ENCODE data around the gene TAC4. TPM values are rescaled to one million over a fixed set of nuclear protein-coding genes. Genes with fewer than 3 reads are reported as not detected.

TAC4 gene
- total RNA-seq, 1 experiment from 2014 or later, result not detected

GRCh38 chr17:49814781-49815529 is 32.9 kb downstream of the TAC4 start:
- no peak for DNase-seq (ENCODE audit: low read depth)

GRCh38 chr17:49809056-49809455 is 38.8 kb downstream of the TAC4 start:
- no peak for DNase-seq (ENCODE audit: low read depth)

- no peak for DNase-seq (ENCODE audit: low read depth)
Observed at GRCh38 chr17:49798738-49799137, 49.1 kb downstream of the TAC4 start.

GRCh38 chr17:49798182-49798581 is 49.7 kb downstream of the TAC4 start:
- DNase-seq (ENCODE audit: low read depth), result no peak

GRCh38 chr17:49795372-49795771 is 52.5 kb downstream of the TAC4 start:
- DNase-seq (ENCODE audit: low read depth), result no peak

GRCh38 chr17:49793309-49793708 is 54.6 kb downstream of the TAC4 start:
- DNase-seq (ENCODE audit: low read depth), result no peak

- DNase-seq (ENCODE audit: low read depth), result no peak
Observed at GRCh38 chr17:49789243-49789578, 58.7 kb downstream of the TAC4 start.

GRCh38 chr17:49788478-49789242 is 59.2 kb downstream of the TAC4 start, which contains the start of gene KAT7:
TSS of gene KAT7 (plus strand) at chr17:49788681. CDS start at chr17:49788835, 154 bp downstream.
- DNase-seq (ENCODE audit: low read depth), result peak; percentile 97

Other genes with a start within 250 kb of the TAC4 start
- gene SPOP, start 170.0 kb downstream of the TAC4 start, total RNA-seq (2014; rRNA removed; shearing (Covaris generic)), result 27.1 and 32.9 TPM in 2 replicates
- 58.1 and 58.2 TPM in 2 replicates for gene SLC35B1, start 140.1 kb downstream of the TAC4 start, total RNA-seq (2014; rRNA removed; shearing (Covaris generic))
- gene FAM117A, start 83.9 kb downstream of the TAC4 start, total RNA-seq (2014; rRNA removed; shearing (Covaris generic)), result 2.7 and 5.0 TPM in 2 replicates
- gene KAT7, start 59.4 kb downstream of the TAC4 start, total RNA-seq (2014; rRNA removed; shearing (Covaris generic)), result 22.9 and 31.4 TPM in 2 replicates
- 0.11 TPM in 1 of 2 replicates, not detected in the other for gene DLX4, start 121.1 kb upstream of the TAC4 start, total RNA-seq (2014; rRNA removed; shearing (Covaris generic))
- not detected in 2 replicates for gene DLX3, start 147.2 kb upstream of the TAC4 start, total RNA-seq (2014; rRNA removed; shearing (Covaris generic))
- gene ITGA3, start 208.0 kb upstream of the TAC4 start, total RNA-seq (2014; rRNA removed; shearing (Covaris generic)), result 70.8 and 76.5 TPM in 2 replicates
- gene PDK2, start 247.3 kb upstream of the TAC4 start, total RNA-seq (2014; rRNA removed; shearing (Covaris generic)), result 4.5 and 5.7 TPM in 2 replicates

All from Daoy (cell line).